ENCODE measurements around the gene MRPL17. TPM values are rescaled to one million over a fixed set of nuclear protein-coding genes. Genes with fewer than 3 reads are reported as not detected.

Gene MRPL17
- total RNA-seq, 6 experiments from 2014 or later: 79.5 to 111 (median 89.4) TPM

- Mint-ChIP-seq H3K27ac (no peak overlapping the region), H3K9me3 (no peaks in the 10 kb centered on the region), H3K4me1 (ENCODE audit: low read depth) (no peaks in the 10 kb centered on the region), H3K36me3 (ENCODE audit: low read depth) (no peaks in the 10 kb centered on the region), H3K4me3 (no peak overlapping the region), H3K27me3 (ENCODE audit: insufficient read depth) (peaks cover 3% of the 10 kb centered on the region)
- TF ChIP-seq CTCF (IDR thresholded peaks at IDR 0.05): no peak
- no peak for DNase-seq
Observed at GRCh38 chr11:6673523-6674218, 9.5 kb downstream of the MRPL17 start.

GRCh38 chr11:6671991-6672390 is 11.1 kb downstream of the MRPL17 start:
- DNase-seq: no peak
- H3K9me3 Mint-ChIP-seq: no peaks in the 10 kb centered on the region
- H3K4me3 Mint-ChIP-seq: no peak overlapping the region
- H3K4me1 Mint-ChIP-seq (ENCODE audit: low read depth): no peaks in the 10 kb centered on the region
- H3K27me3 Mint-ChIP-seq (ENCODE audit: insufficient read depth): peaks cover 3% of the 10 kb centered on the region
- no peak for TF ChIP-seq CTCF (IDR thresholded peaks at IDR 0.05)
- H3K27ac Mint-ChIP-seq: no peak overlapping the region
- H3K36me3 Mint-ChIP-seq (ENCODE audit: low read depth): no peaks in the 10 kb centered on the region

- peaks cover 3% of the 10 kb centered on the region for H3K27me3 Mint-ChIP-seq (ENCODE audit: insufficient read depth)
- no peak overlapping the region for H3K27ac Mint-ChIP-seq
- H3K9me3 Mint-ChIP-seq: no peaks in the 10 kb centered on the region
- no peak overlapping the region for H3K4me3 Mint-ChIP-seq
- peaks cover 2% of the 10 kb centered on the region; the same call in 1 of the 2 replicates for H3K4me1 Mint-ChIP-seq (ENCODE audit: low read depth)
- DNase-seq: no peak
- no peak for TF ChIP-seq CTCF (IDR thresholded peaks at IDR 0.05)
- H3K36me3 Mint-ChIP-seq (ENCODE audit: low read depth): no peaks in the 10 kb centered on the region
Observed at GRCh38 chr11:6670202-6670830, 12.8 kb downstream of the MRPL17 start.

- Mint-ChIP-seq H3K27ac (no peak overlapping the region), H3K9me3 (no peaks in the 10 kb centered on the region), H3K4me1 (ENCODE audit: low read depth) (peaks cover 26% of the 10 kb centered on the region), H3K4me3 (no peak overlapping the region), H3K36me3 (ENCODE audit: low read depth) (no peaks in the 10 kb centered on the region), H3K27me3 (ENCODE audit: insufficient read depth) (peaks cover 7% of the 10 kb centered on the region)
- peak; percentile 47 for DNase-seq
- TF ChIP-seq CTCF (IDR thresholded peaks at IDR 0.05): peak; percentile 84
Observed at GRCh38 chr11:6667733-6668374, 15.3 kb downstream of the MRPL17 start.

- no peak overlapping the region for H3K4me3 Mint-ChIP-seq
- TF ChIP-seq CTCF (IDR thresholded peaks at IDR 0.05): no peak
- no peak overlapping the region for H3K27ac Mint-ChIP-seq
- H3K36me3 Mint-ChIP-seq (ENCODE audit: low read depth): no peaks in the 10 kb centered on the region
- H3K9me3 Mint-ChIP-seq: no peaks in the 10 kb centered on the region
- peaks cover 26% of the 10 kb centered on the region for H3K4me1 Mint-ChIP-seq (ENCODE audit: low read depth)
- no peak for DNase-seq
- H3K27me3 Mint-ChIP-seq (ENCODE audit: insufficient read depth): peaks cover 7% of the 10 kb centered on the region
Observed at GRCh38 chr11:6666302-6667183, 16.6 kb downstream of the MRPL17 start.
